Progenitor cell of endocrine pancreas (in vitro differentiated cells): ENCODE measurements around the gene PXN. TPM values are rescaled to one million over a fixed set of nuclear protein-coding genes. Genes with fewer than 3 reads are reported as not detected.

Source experiments
- DNase-seq: peaks from one replicate; pipeline ENCODE4 v3.0.0; 2021; ENCODE audit warnings: low spot score; ENCODE audit not compliant: unreplicated experiment
- H3K27ac Mint-ChIP-seq: 2 replicates; pipeline ENCODE4 v1.8.0; 2021; ENCODE audit warnings: mild to moderate bottlenecking, moderate library complexity, mixed read lengths
- H3K27me3 Mint-ChIP-seq: 2 replicates; pipeline ENCODE4 v1.8.0; 2021; ENCODE audit warnings: mixed read lengths
- H3K36me3 Mint-ChIP-seq: 2 replicates; pipeline ENCODE4 v1.8.0; 2022; ENCODE audit warnings: mixed read lengths; ENCODE audit not compliant: insufficient read depth
- H3K4me1 Mint-ChIP-seq: 2 replicates; pipeline ENCODE4 v1.8.0; 2021; ENCODE audit warnings: low read depth, mixed read lengths
- H3K4me3 Mint-ChIP-seq: 2 replicates; pipeline ENCODE4 v1.8.0; 2021; ENCODE audit warnings: low read depth, mild to moderate bottlenecking, moderate library complexity, mixed read lengths
- H3K9me3 Mint-ChIP-seq: 2 replicates; pipeline ENCODE4 v1.8.0; 2021; ENCODE audit warnings: low read depth, mixed read lengths
- total RNA-seq: library from RNA; stranded (reverse); gene quantifications from 2 replicates; pipeline ENCODE4 v1.2.1, GENCODE V29; 2021
- TF ChIP-seq, protein P1 (sequence below): fragments of 200-600 bp; sonication (generic); IDR thresholded peaks from one replicate; pipeline ENCODE4 v1.5.0; 2021; ENCODE audit warnings: antibody characterized with exemption, mild to moderate bottlenecking; ENCODE audit not compliant: unreplicated experiment

The PXN gene
- total RNA-seq, 1 donor from 2014 or later: 71.4 TPM

GRCh38 chr12:120261951-120262851 lies 3.3 kb downstream of the PXN start:
- Mint-ChIP-seq H3K4me3 (peak overlapping the region; percentile 11), H3K9me3 (no peaks in the 10 kb centered on the region), H3K4me1 (peaks cover 27% of the 10 kb centered on the region), H3K27ac (no peak overlapping the region), H3K27me3 (no peaks in the 10 kb centered on the region), H3K36me3 (no peaks in the 10 kb centered on the region)
- no peak for DNase-seq
- TF ChIP-seq, protein P1, sequence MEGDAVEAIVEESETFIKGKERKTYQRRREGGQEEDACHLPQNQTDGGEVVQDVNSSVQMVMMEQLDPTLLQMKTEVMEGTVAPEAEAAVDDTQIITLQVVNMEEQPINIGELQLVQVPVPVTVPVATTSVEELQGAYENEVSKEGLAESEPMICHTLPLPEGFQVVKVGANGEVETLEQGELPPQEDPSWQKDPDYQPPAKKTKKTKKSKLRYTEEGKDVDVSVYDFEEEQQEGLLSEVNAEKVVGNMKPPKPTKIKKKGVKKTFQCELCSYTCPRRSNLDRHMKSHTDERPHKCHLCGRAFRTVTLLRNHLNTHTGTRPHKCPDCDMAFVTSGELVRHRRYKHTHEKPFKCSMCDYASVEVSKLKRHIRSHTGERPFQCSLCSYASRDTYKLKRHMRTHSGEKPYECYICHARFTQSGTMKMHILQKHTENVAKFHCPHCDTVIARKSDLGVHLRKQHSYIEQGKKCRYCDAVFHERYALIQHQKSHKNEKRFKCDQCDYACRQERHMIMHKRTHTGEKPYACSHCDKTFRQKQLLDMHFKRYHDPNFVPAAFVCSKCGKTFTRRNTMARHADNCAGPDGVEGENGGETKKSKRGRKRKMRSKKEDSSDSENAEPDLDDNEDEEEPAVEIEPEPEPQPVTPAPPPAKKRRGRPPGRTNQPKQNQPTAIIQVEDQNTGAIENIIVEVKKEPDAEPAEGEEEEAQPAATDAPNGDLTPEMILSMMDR: no peak

DNA sequence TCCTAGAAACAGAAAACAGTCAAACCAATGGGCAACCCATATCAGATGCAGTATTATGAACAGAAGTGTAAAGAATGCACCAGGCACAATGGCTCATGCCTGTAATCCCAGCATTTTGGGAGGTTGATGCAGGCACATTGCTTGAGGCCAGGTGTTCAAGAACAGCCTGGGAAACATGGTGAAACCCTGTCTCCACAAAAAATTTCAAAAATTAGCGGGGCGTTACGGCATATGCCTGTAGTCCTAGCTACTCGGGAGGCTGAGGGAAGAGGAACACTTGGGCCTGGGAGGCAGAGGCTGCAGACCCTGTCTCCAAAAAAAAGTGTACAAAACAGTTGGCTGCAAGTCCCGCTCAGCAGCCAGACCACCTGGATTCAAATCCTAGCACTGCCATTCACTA lies 4.9 kb downstream of the PXN start:
- Mint-ChIP-seq H3K36me3 (no peaks in the 10 kb centered on the region), H3K4me1 (peaks cover 27% of the 10 kb centered on the region), H3K27ac (peak overlapping the region; percentile 74), H3K9me3 (no peaks in the 10 kb centered on the region), H3K27me3 (no peaks in the 10 kb centered on the region), H3K4me3 (no peak overlapping the region)
- TF ChIP-seq, protein P1: no peak
- no peak for DNase-seq

DNA sequence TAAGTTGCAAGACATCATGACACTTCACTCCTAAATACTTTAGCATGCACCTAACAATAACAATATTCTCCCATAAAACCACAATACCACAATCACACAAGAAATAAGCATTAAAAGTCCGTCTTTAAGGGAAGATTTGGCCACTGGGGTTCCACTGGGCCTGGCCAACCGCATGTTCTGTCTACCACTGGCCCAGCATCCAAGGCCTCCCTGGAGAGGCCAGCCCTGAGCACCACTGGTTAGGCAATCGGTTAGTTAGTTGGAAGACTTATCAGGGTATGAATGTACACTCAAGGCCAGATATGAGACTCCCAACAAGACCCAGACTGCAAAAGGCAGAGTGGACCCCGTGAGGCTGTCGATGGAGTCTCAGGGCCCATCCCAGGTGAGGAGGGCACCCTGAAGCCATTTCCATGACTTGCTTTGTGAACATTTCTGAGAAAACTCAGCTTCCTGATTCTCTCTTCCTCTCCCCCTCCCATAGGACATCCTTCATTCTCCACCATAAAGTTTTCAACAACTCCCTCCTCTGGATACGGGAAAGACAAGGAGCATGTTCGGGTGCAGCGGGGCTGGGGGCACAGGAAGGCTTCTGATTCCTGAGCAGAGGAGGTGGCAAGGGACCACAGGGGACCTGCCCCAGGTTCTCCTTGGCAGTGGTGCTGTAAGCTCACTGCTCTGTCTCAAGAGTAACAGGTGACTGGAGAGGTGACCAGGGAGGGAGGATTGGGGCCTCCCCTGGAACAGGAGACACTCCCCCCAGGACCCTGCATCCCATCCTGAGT lies 5.9 kb downstream of the PXN start:
- no peak overlapping the region for H3K4me3 Mint-ChIP-seq
- H3K36me3 Mint-ChIP-seq: peaks cover 2% of the 10 kb centered on the region
- no peaks in the 10 kb centered on the region for H3K9me3 Mint-ChIP-seq
- no peak overlapping the region for H3K27ac Mint-ChIP-seq
- H3K27me3 Mint-ChIP-seq: no peaks in the 10 kb centered on the region
- H3K4me1 Mint-ChIP-seq: peaks cover 24% of the 10 kb centered on the region
- no peak for DNase-seq
- TF ChIP-seq, protein P1: no peak

DNA sequence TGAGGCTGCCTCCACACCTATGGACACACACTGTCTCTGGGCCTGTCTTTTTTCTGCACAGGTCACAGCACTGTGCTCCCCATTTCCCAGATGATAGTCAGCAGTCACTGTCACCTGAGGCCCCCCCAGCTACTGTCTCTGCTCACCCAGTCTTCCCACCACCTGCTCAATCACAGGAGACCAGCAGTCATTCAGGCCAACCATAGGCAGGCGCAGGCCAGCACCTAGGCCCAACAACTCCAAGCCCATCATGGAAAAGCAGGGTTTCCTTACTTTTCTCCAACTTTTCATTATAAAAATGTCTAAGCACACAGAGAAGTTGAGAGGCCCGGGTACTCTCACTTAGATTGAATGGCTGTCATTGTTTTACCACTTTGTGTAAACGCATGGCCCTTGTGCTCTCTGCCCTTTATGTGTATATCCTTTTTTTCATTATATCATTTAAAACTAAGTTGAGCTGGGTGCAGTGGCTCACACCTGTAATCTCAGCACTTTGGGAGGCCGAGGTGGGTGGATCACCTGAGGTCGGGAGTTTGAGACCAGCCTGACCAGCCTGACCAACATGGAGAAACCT lies 7.1 kb downstream of the PXN start:
- no peak overlapping the region for H3K4me3 Mint-ChIP-seq
- peaks cover 2% of the 10 kb centered on the region for H3K36me3 Mint-ChIP-seq
- TF ChIP-seq, protein P1: no peak
- H3K9me3 Mint-ChIP-seq: no peaks in the 10 kb centered on the region
- DNase-seq: no peak
- H3K27ac Mint-ChIP-seq: peak overlapping the region; percentile 26
- peaks cover 13% of the 10 kb centered on the region for H3K4me1 Mint-ChIP-seq
- no peaks in the 10 kb centered on the region for H3K27me3 Mint-ChIP-seq

- Mint-ChIP-seq H3K27me3 (no peaks in the 10 kb centered on the region), H3K4me1 (peaks cover 5% of the 10 kb centered on the region), H3K27ac (no peak overlapping the region), H3K9me3 (no peaks in the 10 kb centered on the region), H3K36me3 (peaks cover 2% of the 10 kb centered on the region), H3K4me3 (no peak overlapping the region)
- DNase-seq: no peak
- TF ChIP-seq, protein P1: no peak
Observed at GRCh38 chr12:120257041-120257821, 8.3 kb downstream of the PXN start.
